K562 (cell line): Measurements from ENCODE around the gene LPCAT1. TPM values are rescaled to one million over a fixed set of nuclear protein-coding genes. Genes with fewer than 3 reads are reported as not detected.
"Not testable (repeated sequence)": the region's sequence is repeated elsewhere in the genome, so short reads cannot be mapped to it uniquely, and the experiment has no call there.

Experiments
- ATAC-seq: fragments of 200-7000 bp; cut with Tn5 transposase; 3 replicates; pipeline ENCODE4 v1.9.1; 2020; ENCODE audit warnings: moderate library complexity
- BruUV-seq: library from RNA; stranded (reverse); fragments of 400-500 nt; replicated peaks from 2 replicates; lab custom pipeline; 2021; lab: Mats Ljungman, UMichigan
- CTCF ChIA-PET: fragments of 300-600 bp; formaldehyde crosslinking; extraction: SDS; loops from one replicate; lab custom pipeline; 2021; ENCODE audit warnings: low intra/inter-chr PET ratio; lab: Yijun Ruan, JAX
- POLR2A ChIA-PET: fragments of 300-600, 350-650 bp; sonication (Branson Sonifier 250); formaldehyde crosslinking; extraction: SDS; loops from one replicate; lab custom pipeline; 2021; ENCODE audit warnings: antibody characterized with exemption, inconsistent platforms; lab: Yijun Ruan, JAX
- DNase-seq, 4 experiments: peaks; one replicate each; pipeline versions ENCODE4 v3.0.0 to v3.0.0-alpha.2; 2011 to 2018; ENCODE audit warnings: low spot score in 3 of 4, mixed read lengths in 3 of 4; ENCODE audit errors: extremely low read depth in 1 of 4
- FAIRE-seq: peaks from 2 replicates; lab custom pipeline; 2011; peaks lifted over from hg19 to GRCh38; lab: Jason Lieb, UNC
- H2AFZ ChIP-seq: 2 replicates; pipeline ENCODE4 v1.6.0; 2011; ENCODE audit warnings: low read depth, low read length, control low read depth, inconsistent platforms
- H3K27ac ChIP-seq: fragments of 200-600 bp; 3 replicates; pipeline ENCODE4 v1.8.0; 2011; ENCODE audit warnings: low read depth, mild to moderate bottlenecking, control low read depth, inconsistent platforms, low read length, moderate library complexity, mixed read lengths; ENCODE audit errors: extremely low read depth
- H3K27me3 ChIP-seq, 2 experiments: fragments of 300-600 bp in 1 of 2; 2 replicates in 1 of 2; 3 replicates in 1 of 2; pipeline versions ENCODE4 v1.6.0 to v1.8.0; 2011; ENCODE audit warnings: inconsistent platforms in 2 of 2, low read length in 2 of 2, mild to moderate bottlenecking in 1 of 2, mixed read lengths in 1 of 2, moderate library complexity in 1 of 2; ENCODE audit not compliant: control insufficient read depth in 2 of 2, insufficient read depth in 2 of 2
- H3K36me3 ChIP-seq: fragments of 300-600 bp; 3 replicates; pipeline ENCODE4 v1.8.0; 2011; ENCODE audit warnings: mild to moderate bottlenecking, low read length, inconsistent platforms; ENCODE audit not compliant: control insufficient read depth, insufficient read depth
- H3K4me1 ChIP-seq, 2 experiments: fragments of 200-600 bp in 1 of 2; replicated peaks in 1 of 2; 2 replicates in 1 of 2; 3 replicates in 1 of 2; pipeline versions ENCODE4 v1.5.1 to v1.8.0; 2011; ENCODE audit warnings: inconsistent platforms in 2 of 2, low read length in 2 of 2, mild to moderate bottlenecking in 1 of 2, mixed read lengths in 1 of 2, moderate library complexity in 1 of 2; ENCODE audit not compliant: control insufficient read depth in 2 of 2, insufficient read depth in 2 of 2
- H3K4me2 ChIP-seq: 2 replicates; pipeline ENCODE4 v1.6.1; 2011; ENCODE audit warnings: low read length, control low read depth, inconsistent platforms, mixed read lengths; ENCODE audit not compliant: insufficient read depth
- H3K4me3 ChIP-seq: fragments of 200-600 bp; sonication (generic), shearing (Covaris generic); 2 replicates; pipeline ENCODE4 v1.5.1; 2016; ENCODE audit warnings: control low read depth, inconsistent platforms
- H3K79me2 ChIP-seq: fragments of 200-600 bp; 3 replicates; pipeline ENCODE4 v1.8.0; 2011; ENCODE audit warnings: low read length, inconsistent platforms; ENCODE audit not compliant: control insufficient read depth, insufficient read depth
- H3K9ac ChIP-seq, 2 experiments: 2 replicates each; pipeline versions ENCODE4 v1.6.0 to v1.6.1; 2011; ENCODE audit warnings: low read depth in 2 of 2, low read length in 2 of 2, control low read depth in 1 of 2, inconsistent platforms in 1 of 2, mild to moderate bottlenecking in 1 of 2, mixed read lengths in 1 of 2; ENCODE audit not compliant: insufficient read depth in 1 of 2
- H3K9me1 ChIP-seq: one replicate; pipeline ENCODE4 v1.6.0; 2011; ENCODE audit warnings: inconsistent platforms, mild to moderate bottlenecking, low read length, moderate library complexity; ENCODE audit not compliant: control insufficient read depth, insufficient read depth
- H3K9me3 ChIP-seq: replicated peaks from 2 replicates; pipeline ENCODE4 v1.5.1; 2011; ENCODE audit warnings: low read depth, low read length, inconsistent platforms; ENCODE audit not compliant: control insufficient read depth, insufficient read depth
- H4K20me1 ChIP-seq: replicated peaks from 2 replicates; pipeline ENCODE4 v1.6.1; 2011; ENCODE audit warnings: low read length, inconsistent platforms, mixed read lengths; ENCODE audit not compliant: control insufficient read depth, insufficient read depth
- CBFA2T3 ChIP-seq: fragments of 450-650 bp; IDR thresholded peaks from 2 replicates; pipeline ENCODE4 v1.6.1; 2017
- FIP1L1 ChIP-seq: fragments of 200-400 bp; formaldehyde crosslinking; IDR thresholded peaks from 2 replicates; pipeline ENCODE4 v1.6.1; 2018; ENCODE audit warnings: mild to moderate bottlenecking, low read depth, low read length; ENCODE audit not compliant: poor library complexity, severe bottlenecking
- HNRNPL ChIP-seq: fragments of 200-400 bp; formaldehyde crosslinking; IDR thresholded peaks from 2 replicates; pipeline ENCODE4 v1.6.1; 2017; ENCODE audit warnings: low read depth, mild to moderate bottlenecking, low read length
- NR2F6 ChIP-seq: fragments of 450-650 bp; formaldehyde crosslinking; IDR thresholded peaks from 2 replicates; pipeline ENCODE4 v1.4.0; 2020; ENCODE audit warnings: mild to moderate bottlenecking
- SOX6 ChIP-seq: fragments of 450-650 bp; IDR thresholded peaks from 2 replicates; pipeline ENCODE4 v1.6.1; 2014; ENCODE audit warnings: mild to moderate bottlenecking
- ZKSCAN1 ChIP-seq: fragments of 150-350 bp; IDR thresholded peaks from 2 replicates; pipeline ENCODE4 v1.6.1; 2016; ENCODE audit warnings: low read depth, low read length
- ZNF282 ChIP-seq: sonication (generic); formaldehyde crosslinking; IDR thresholded peaks from 2 replicates; pipeline ENCODE4 v1.8.1; 2023; ENCODE audit warnings: missing genetic modification reagents
- WGBS: fragments of 100-300 bp; shearing (Covaris generic); methylation state at CpG from one replicate; pipeline ENCODE4 v1.1.6; 2016; ENCODE audit warnings: low coverage, mixed read lengths; ENCODE audit not compliant: insufficient coverage; ENCODE audit errors: missing lambda C conversion rate; 5-methylcytosine and 5-hydroxymethylcytosine counted together
- in situ Hi-C: fragments of 300-500 bp; cut with MboI; formaldehyde crosslinking; loops from 4 replicates; pipeline ENCODE4 v1.15.0; 2018; ENCODE audit warnings: inconsistent platforms, mixed read lengths
- intact Hi-C: fragments of 100-400 bp; cut with micrococcal nuclease; formaldehyde crosslinking; loops from 2 replicates; pipeline ENCODE4 v1.14.2; 2022
- polyA plus RNA-seq, 8 experiments: library from polyadenylated mRNA; depleted of rRNA in 4 of 8; stranded (reverse) in 5 of 8; unstranded in 3 of 8; fragments of >200 nt; fragmentation: Nextera tagmentation in 2 of 8; fragmentation: Illumina TruSeq in 1 of 8; extraction: Ambion mirVana in 2 of 8; extraction: Trizol in 1 of 8; gene quantifications; 2 replicates each; pipeline versions ENCODE4 v1.2.1 to v1.2.3, GENCODE V29; 2011 to 2014; ENCODE audit warnings: inconsistent platforms in 1 of 8, missing spikeins in 1 of 8
- total RNA-seq, 7 experiments: library from RNA; depleted of rRNA in 6 of 7; stranded (reverse); fragments of >200 nt in 6 of 7; fragmentation: Illumina TruSeq in 2 of 7; extraction: Trizol in 2 of 7; gene quantifications; 2 replicates each; pipeline versions ENCODE4 v1.2.1 to v1.2.3, GENCODE V29; 2011 to 2021; ENCODE audit warnings: low replicate concordance in 1 of 7
- TF ChIP-seq, protein P1 (sequence below): sonication (generic); formaldehyde crosslinking; IDR thresholded peaks from 2 replicates; pipeline ENCODE4 v1.8.0; 2023; ENCODE audit warnings: missing genetic modification reagents, mild to moderate bottlenecking, borderline replicate concordance

The LPCAT1 gene
- total and polyA plus RNA-seq, 9 of the 15 experiments (the other 6 are each of a cell fraction or from before 2014, with no cell fraction given) = 0.14 to 18.4 (median 13.9) TPM

DNA sequence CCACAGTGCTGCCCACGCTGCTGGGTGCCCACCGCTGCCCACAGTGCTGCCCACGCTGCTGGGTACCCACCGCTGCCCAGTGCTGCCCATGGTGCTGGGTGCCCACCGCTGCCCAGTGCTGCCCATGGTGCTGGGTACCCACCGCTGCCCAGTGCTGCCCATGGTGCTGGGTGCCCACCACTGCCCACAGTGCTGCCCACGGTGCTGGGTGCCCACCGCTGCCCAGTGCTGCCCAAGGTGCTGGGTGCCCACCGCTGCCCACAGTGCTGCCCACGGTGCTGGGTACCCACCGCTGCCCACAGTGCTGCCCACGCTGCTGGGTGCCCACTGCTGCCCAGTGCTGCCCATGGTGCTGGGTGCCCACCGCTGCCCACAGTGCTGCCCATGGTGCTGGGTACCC is 101.2 kb downstream of the LPCAT1 start:
- WGBS = 2% methylated on average over 10 of the region's 13 CpGs
- not testable (repeated sequence) for BruUV-seq

DNA sequence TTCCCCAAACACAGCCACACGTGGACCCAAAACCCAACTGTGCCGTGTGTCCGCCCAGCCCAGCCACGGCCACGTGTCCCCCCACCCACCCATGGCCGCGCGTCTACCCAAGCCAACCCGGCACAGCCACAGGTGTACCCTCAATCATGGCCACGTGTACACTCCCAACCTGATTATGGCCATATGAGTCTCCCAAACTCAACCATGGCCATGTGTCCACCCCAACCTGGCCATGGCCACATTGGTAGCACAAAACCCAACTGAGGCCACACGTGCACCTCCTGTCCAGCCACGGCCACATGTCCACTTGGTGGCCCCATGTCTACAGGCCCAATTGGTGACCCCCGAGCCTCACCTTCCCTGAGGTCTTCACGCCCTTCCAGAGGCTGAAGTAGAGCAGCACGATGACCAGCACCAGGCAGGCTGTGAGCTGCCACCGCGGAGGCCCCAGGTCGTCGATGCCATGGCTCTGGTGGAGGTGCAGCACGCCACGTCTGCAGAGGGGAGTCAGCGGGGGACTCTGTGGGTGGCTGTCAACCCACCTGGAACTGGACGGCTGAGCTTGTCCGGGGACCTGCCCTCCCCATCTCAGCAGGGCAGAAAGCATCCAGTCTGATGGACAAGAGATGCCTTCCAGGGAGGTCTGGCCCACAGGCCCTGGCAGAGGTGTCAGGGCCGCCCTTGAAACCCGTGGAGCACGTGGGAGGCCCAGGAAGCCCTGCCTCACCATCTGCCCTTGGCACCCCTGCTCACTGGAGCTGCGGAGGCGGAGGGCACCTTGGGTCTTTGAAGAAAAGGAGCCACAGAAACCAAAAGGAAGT is 102.0 kb downstream of the LPCAT1 start:
- ATAC-seq (no peak), FAIRE-seq (no peak), DNase-seq (no peak)
- Histone ChIP-seq H4K20me1 (peaks cover 16% of the 10 kb centered on the region), H3K9me3 (no peaks in the 10 kb centered on the region), H3K27me3 (peaks cover 0 to 14% of the 10 kb centered on the region in 2 experiments; a peak in 2 of 5 replicates), H3K79me2 (no peaks in the 10 kb centered on the region), H3K9ac (no peak overlapping the region), H3K4me2 (no peak overlapping the region), H2AFZ (no peak overlapping the region), H3K4me1 (peaks cover 0 to 6% of the 10 kb centered on the region in 2 experiments; a peak in 1 of 5 replicates), H3K9me1 (peaks cover 7% of the 10 kb centered on the region), H3K27ac (no peak overlapping the region), H3K4me3 (no peak overlapping the region), H3K36me3 (no peaks in the 10 kb centered on the region)
- in situ Hi-C loops (no loop called here), intact Hi-C loops (no loop called here)
- WGBS = 7% methylated on average over 29 of the region's 29 CpGs
- ChIA-PET CTCF (interaction anchor here (0.6 kb wide), 1 partner anchor 573 kb away, joined by 5 read pairs; no protein-coding TSS in a partner anchor), POLR2A (no interaction called here)
- no TSS peak for BruUV-seq
- TF ChIP-seq, protein P1, sequence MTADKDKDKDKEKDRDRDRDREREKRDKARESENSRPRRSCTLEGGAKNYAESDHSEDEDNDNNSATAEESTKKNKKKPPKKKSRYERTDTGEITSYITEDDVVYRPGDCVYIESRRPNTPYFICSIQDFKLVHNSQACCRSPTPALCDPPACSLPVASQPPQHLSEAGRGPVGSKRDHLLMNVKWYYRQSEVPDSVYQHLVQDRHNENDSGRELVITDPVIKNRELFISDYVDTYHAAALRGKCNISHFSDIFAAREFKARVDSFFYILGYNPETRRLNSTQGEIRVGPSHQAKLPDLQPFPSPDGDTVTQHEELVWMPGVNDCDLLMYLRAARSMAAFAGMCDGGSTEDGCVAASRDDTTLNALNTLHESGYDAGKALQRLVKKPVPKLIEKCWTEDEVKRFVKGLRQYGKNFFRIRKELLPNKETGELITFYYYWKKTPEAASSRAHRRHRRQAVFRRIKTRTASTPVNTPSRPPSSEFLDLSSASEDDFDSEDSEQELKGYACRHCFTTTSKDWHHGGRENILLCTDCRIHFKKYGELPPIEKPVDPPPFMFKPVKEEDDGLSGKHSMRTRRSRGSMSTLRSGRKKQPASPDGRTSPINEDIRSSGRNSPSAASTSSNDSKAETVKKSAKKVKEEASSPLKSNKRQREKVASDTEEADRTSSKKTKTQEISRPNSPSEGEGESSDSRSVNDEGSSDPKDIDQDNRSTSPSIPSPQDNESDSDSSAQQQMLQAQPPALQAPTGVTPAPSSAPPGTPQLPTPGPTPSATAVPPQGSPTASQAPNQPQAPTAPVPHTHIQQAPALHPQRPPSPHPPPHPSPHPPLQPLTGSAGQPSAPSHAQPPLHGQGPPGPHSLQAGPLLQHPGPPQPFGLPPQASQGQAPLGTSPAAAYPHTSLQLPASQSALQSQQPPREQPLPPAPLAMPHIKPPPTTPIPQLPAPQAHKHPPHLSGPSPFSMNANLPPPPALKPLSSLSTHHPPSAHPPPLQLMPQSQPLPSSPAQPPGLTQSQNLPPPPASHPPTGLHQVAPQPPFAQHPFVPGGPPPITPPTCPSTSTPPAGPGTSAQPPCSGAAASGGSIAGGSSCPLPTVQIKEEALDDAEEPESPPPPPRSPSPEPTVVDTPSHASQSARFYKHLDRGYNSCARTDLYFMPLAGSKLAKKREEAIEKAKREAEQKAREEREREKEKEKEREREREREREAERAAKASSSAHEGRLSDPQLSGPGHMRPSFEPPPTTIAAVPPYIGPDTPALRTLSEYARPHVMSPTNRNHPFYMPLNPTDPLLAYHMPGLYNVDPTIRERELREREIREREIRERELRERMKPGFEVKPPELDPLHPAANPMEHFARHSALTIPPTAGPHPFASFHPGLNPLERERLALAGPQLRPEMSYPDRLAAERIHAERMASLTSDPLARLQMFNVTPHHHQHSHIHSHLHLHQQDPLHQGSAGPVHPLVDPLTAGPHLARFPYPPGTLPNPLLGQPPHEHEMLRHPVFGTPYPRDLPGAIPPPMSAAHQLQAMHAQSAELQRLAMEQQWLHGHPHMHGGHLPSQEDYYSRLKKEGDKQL (CRISPR knock-in tag) = no peak
- TF ChIP-seq FIP1L1 = no peak
- TF ChIP-seq NR2F6 (CRISPR knock-in tag) = no peak
- no peak for TF ChIP-seq ZNF282 (CRISPR knock-in tag)
- no peak for TF ChIP-seq SOX6
- TF ChIP-seq ZKSCAN1 = no peak
- TF ChIP-seq CBFA2T3 = no peak

More for the DNA sequence above, 101.2 kb downstream of the LPCAT1 start:
- H3K9me1 ChIP-seq, H3K27ac ChIP-seq, H3K27me3 ChIP-seq, FAIRE-seq, in situ Hi-C loops, H3K9me3 ChIP-seq, CTCF ChIA-PET, H4K20me1 ChIP-seq, H2AFZ ChIP-seq, H3K4me2 ChIP-seq, intact Hi-C loops, H3K79me2 ChIP-seq, H3K36me3 ChIP-seq, H3K4me3 ChIP-seq, POLR2A ChIA-PET, DNase-seq, H3K9ac ChIP-seq, H3K4me1 ChIP-seq, ATAC-seq: not testable (repeated sequence)
- peak; percentile 98 for TF ChIP-seq HNRNPL
